GM06990 (cell line): Measurements from ENCODE around the gene ZNF785.

Experiments used
- DNase-seq: peaks from one replicate; pipeline ENCODE4 v3.0.0-alpha.2; 2011; ENCODE audit not compliant: insufficient read length; ENCODE audit errors: extremely low read depth
- H3K27me3 ChIP-seq: replicated peaks from 2 replicates; pipeline ENCODE4 v1.6.0; 2011; ENCODE audit warnings: low read length; ENCODE audit not compliant: control insufficient read depth, insufficient read depth
- H3K36me3 ChIP-seq: 2 replicates; pipeline ENCODE4 v1.5.1; 2011; ENCODE audit warnings: low read length; ENCODE audit not compliant: control insufficient read depth, insufficient read depth
- H3K4me3 ChIP-seq: replicated peaks from 2 replicates; pipeline ENCODE4 v1.5.1; 2011; ENCODE audit warnings: low read depth, mild to moderate bottlenecking, control low read depth, low read length
- CTCF ChIP-seq: IDR thresholded peaks from 2 replicates; pipeline ENCODE4 v1.5.1; 2011; ENCODE audit warnings: low read length, control low read depth, mild to moderate bottlenecking, inconsistent platforms; ENCODE audit not compliant: insufficient read depth, poor library complexity, severe bottlenecking

Gene ZNF785

GRCh38 chr16:30604316-30604947 is 18.9 kb upstream of the ZNF785 start:
- no peak for DNase-seq
- no peak for TF ChIP-seq CTCF
- Histone ChIP-seq H3K36me3 (peaks cover 21% of the 10 kb centered on the region), H3K4me3 (no peak overlapping the region), H3K27me3 (no peaks in the 10 kb centered on the region)

- TF ChIP-seq CTCF, result no peak
- DNase-seq, result no peak
- Histone ChIP-seq H3K27me3 (no peaks in the 10 kb centered on the region), H3K36me3 (peaks cover 21% of the 10 kb centered on the region), H3K4me3 (no peak overlapping the region)
Observed at GRCh38 chr16:30603945-30604315, 18.4 kb upstream of the ZNF785 start.

GRCh38 chr16:30602616-30603277 is 17.2 kb upstream of the ZNF785 start:
- Histone ChIP-seq H3K27me3 (no peaks in the 10 kb centered on the region), H3K36me3 (peaks cover 20% of the 10 kb centered on the region), H3K4me3 (no peak overlapping the region)
- DNase-seq, result no peak
- no peak for TF ChIP-seq CTCF

- H3K27me3 ChIP-seq, result no peaks in the 10 kb centered on the region
- no peak for DNase-seq
- peaks cover 20% of the 10 kb centered on the region for H3K36me3 ChIP-seq
- no peak overlapping the region for H3K4me3 ChIP-seq
- TF ChIP-seq CTCF, result no peak
Observed at GRCh38 chr16:30601966-30602365, 16.5 kb upstream of the ZNF785 start.

- H3K36me3 ChIP-seq, result peaks cover 17% of the 10 kb centered on the region
- no peaks in the 10 kb centered on the region for H3K27me3 ChIP-seq
- no peak overlapping the region for H3K4me3 ChIP-seq
- no peak for DNase-seq
- no peak for TF ChIP-seq CTCF
Observed at GRCh38 chr16:30600929-30601328, 15.4 kb upstream of the ZNF785 start.

- Histone ChIP-seq H3K36me3 (peaks cover 16% of the 10 kb centered on the region), H3K4me3 (no peak overlapping the region), H3K27me3 (no peaks in the 10 kb centered on the region)
- no peak for DNase-seq
- no peak for TF ChIP-seq CTCF
Observed at GRCh38 chr16:30600215-30600614, 14.7 kb upstream of the ZNF785 start.
